Cardiac muscle cell (in vitro differentiated cells and primary cell): ENCODE results near the gene MACROD1. TPM values are rescaled to one million over a fixed set of nuclear protein-coding genes. Genes with fewer than 3 reads are reported as not detected.
"Not testable (repeated sequence)": the region's sequence is repeated elsewhere in the genome, so short reads cannot be mapped to it uniquely, and the experiment has no call there.

Source experiments
- DNase-seq, 2 donors: peaks; one replicate each; pipeline versions ENCODE4 v3.0.0 to v3.0.0-alpha.2; 2010 to 2017; ENCODE audit warnings: low read depth in 1 of 2, low spot score in 1 of 2
- H3K27ac ChIP-seq: fragments of 200-600 bp; sonication (generic); 2 replicates; pipeline ENCODE4 v1.5.1; 2016
- H3K27me3 ChIP-seq: fragments of 200-600 bp; sonication (generic); 2 replicates; pipeline ENCODE4 v1.6.0; 2016; ENCODE audit warnings: control low read depth
- H3K36me3 ChIP-seq: fragments of 200-600 bp; sonication (generic); 2 replicates; pipeline ENCODE4 v1.5.1; 2016; ENCODE audit warnings: control low read depth
- H3K4me1 ChIP-seq: fragments of 200-600 bp; sonication (generic); 2 replicates; pipeline ENCODE4 v1.8.1; 2017; ENCODE audit warnings: low read depth, mild to moderate bottlenecking, mixed run types
- H3K4me3 ChIP-seq: fragments of 200-600 bp; sonication (generic); 2 replicates; pipeline ENCODE4 v1.5.1; 2016; ENCODE audit warnings: mild to moderate bottlenecking
- H3K9me3 ChIP-seq: fragments of 200-600 bp; sonication (generic); 2 replicates; pipeline ENCODE4 v1.5.1; 2017; ENCODE audit warnings: low read depth, mild to moderate bottlenecking, control low read depth
- CTCF ChIP-seq: IDR thresholded peaks from 2 replicates; pipeline ENCODE4 v1.5.1; 2012; ENCODE audit warnings: low read depth, mild to moderate bottlenecking, low read length
- polyA plus RNA-seq: library from polyadenylated mRNA; unstranded; fragments of >200 nt; fragmentation: Nextera tagmentation; extraction: Ambion mirVana; gene quantifications from 2 replicates; pipeline ENCODE4 v1.2.1, GENCODE V29; 2016
- total RNA-seq: library from RNA; depleted of rRNA; stranded (reverse); fragments of >200 nt; gene quantifications from 2 replicates; pipeline ENCODE4 v1.2.3, GENCODE V29; 2016

The MACROD1 gene
- total and polyA plus RNA-seq, 2 experiments from 2014 or later = 134 to 156 TPM

GRCh38 chr11:63966444-63966843 lies 199.5 kb downstream of the MACROD1 start:
- no peaks in the 10 kb centered on the region for H3K4me1 ChIP-seq
- no peak for DNase-seq
- no peaks in the 10 kb centered on the region for H3K9me3 ChIP-seq
- TF ChIP-seq CTCF = no peak
- H3K27me3 ChIP-seq = no peaks in the 10 kb centered on the region
- H3K36me3 ChIP-seq = no peaks in the 10 kb centered on the region
- H3K4me3 ChIP-seq = no peak overlapping the region
- no peak overlapping the region for H3K27ac ChIP-seq

DNA sequence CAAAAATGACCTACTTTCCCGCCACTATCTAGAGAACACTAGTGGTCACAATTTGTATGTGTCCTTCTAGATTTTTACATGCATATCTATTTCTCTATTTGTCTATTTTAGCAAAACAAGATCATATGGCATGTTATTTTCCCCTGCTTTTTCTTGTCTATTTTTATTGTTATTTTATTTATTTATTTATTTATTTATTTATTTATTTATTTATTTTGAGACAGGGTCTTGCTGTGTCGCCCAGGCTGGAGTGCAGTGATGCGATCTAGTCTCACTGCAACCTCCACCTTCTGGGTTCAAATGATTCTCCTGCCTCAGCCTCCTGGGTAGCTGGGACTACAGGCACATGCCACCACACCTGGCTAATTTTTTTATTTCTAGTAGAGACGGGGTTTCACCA lies 202.0 kb downstream of the MACROD1 start:
- not testable (repeated sequence) for H3K27ac ChIP-seq

GRCh38 chr11:63961608-63962412 lies 204.1 kb downstream of the MACROD1 start:
- no peak for TF ChIP-seq CTCF
- Histone ChIP-seq H3K36me3 (no peaks in the 10 kb centered on the region), H3K9me3 (no peaks in the 10 kb centered on the region), H3K27me3 (no peaks in the 10 kb centered on the region), H3K4me3 (no peak overlapping the region), H3K27ac (no peak overlapping the region), H3K4me1 (no peaks in the 10 kb centered on the region)
- DNase-seq = peak in 1 of 2 donors; percentile 55

More for the DNA sequence above, 202.0 kb downstream of the MACROD1 start:
- DNase-seq, H3K27me3 ChIP-seq, H3K4me3 ChIP-seq, H3K4me1 ChIP-seq, H3K36me3 ChIP-seq, H3K9me3 ChIP-seq: not testable (repeated sequence)

DNA sequence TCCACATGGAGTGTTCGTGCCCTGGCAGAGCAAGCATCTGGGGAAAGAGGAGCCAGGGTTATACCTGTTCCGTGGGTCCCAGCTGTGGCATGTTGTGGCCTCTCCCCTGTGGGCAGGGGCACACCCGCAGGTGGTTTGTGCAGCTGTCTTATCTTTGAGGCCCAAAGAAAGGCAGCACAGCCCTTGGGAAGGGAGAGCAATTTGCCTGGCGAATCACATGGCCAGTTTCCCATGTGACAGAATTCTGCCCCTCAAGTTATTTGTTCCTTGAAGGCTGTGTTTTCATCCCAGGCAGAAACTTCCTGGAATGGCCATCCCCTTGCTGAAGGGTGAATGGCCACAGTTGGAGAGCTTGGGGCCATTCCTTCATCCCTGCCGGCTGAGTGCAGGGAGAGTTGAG lies 207.9 kb downstream of the MACROD1 start:
- no peak for DNase-seq
- no peaks in the 10 kb centered on the region for H3K4me1 ChIP-seq
- no peak overlapping the region for H3K27ac ChIP-seq
- H3K36me3 ChIP-seq = peaks cover 31% of the 10 kb centered on the region
- H3K9me3 ChIP-seq = no peaks in the 10 kb centered on the region
- TF ChIP-seq CTCF = no peak
- H3K4me3 ChIP-seq = no peak overlapping the region
- H3K27me3 ChIP-seq = no peaks in the 10 kb centered on the region

DNA sequence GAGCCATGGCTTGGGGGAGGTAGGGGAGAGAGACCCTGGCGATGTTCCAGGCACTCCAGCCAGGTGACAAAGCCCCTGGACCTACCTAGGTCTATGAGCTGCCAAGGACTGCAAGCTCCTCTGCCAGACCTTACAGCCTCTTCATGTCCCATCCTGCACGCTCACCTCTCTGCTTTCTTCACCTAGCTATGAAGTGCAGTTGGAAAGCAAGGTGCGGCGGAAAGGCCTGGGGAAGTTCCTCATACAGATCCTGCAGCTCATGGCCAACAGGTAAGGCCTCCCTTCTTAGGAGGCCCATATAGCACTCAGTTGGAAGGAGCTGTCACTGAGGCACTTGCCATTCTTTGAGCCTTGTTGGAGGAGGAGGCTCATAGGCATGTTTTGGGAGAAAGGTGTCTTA lies 213.3 kb downstream of the MACROD1 start:
- no peak for TF ChIP-seq CTCF
- Histone ChIP-seq H3K4me1 (no peaks in the 10 kb centered on the region), H3K4me3 (no peak overlapping the region), H3K27ac (no peak overlapping the region), H3K9me3 (no peaks in the 10 kb centered on the region), H3K27me3 (no peaks in the 10 kb centered on the region), H3K36me3 (peaks cover 37% of the 10 kb centered on the region)
- no peak for DNase-seq

DNA sequence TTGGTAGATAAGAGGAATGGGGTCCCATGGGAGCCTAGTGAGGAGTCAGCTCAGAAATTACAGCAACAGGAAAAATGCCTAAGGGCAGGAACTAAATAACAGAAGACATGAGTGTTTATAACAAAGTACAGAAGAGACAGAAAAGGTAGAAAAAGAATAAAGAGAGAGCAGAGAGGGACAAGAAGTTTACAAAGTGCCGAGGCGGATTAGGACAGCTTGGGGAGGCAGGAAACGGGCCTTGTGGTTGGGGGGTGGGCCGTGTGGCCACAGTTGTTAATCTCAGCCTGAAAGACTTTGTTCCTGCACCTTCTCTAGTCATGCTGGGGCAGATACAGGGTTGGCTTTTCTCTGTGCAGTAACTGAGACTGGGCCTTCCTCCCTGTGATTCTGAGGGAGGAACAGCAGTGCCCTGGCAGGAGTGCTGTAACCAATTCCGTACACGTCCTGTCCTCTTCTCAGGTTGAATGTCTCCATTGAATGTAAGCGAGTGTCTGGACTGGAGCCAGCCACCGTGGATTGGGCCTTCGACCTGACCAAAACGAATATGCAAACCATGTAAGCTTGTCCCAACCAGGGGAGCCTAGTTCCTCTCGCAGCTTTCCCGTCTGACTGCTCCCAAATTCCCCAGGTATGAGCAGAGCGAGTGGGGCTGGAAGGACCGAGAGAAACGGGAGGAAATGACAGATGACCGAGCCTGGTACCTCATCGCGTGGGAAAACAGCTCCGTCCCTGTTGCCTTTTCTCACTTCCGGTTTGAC lies 214.0 kb downstream of the MACROD1 start:
- Histone ChIP-seq H3K27ac (no peak overlapping the region), H3K4me3 (no peak overlapping the region), H3K4me1 (no peaks in the 10 kb centered on the region), H3K27me3 (no peaks in the 10 kb centered on the region), H3K9me3 (no peaks in the 10 kb centered on the region), H3K36me3 (peaks cover 41% of the 10 kb centered on the region)
- no peak for DNase-seq
- TF ChIP-seq CTCF = no peak
